GM12878 (cell line): Measurements from ENCODE around the gene CLIP3. TPM values are rescaled to one million over a fixed set of nuclear protein-coding genes. Genes with fewer than 3 reads are reported as not detected.

Experiments used
- ATAC-seq: fragments of 200-7000 bp; cut with Tn5 transposase; 3 replicates; pipeline ENCODE4 v1.9.1; 2020; ENCODE audit warnings: mild to moderate bottlenecking, moderate library complexity
- BruUV-seq: library from RNA; stranded (reverse); fragments of 400-500 nt; replicated peaks from 2 replicates; lab custom pipeline; 2021; lab: Mats Ljungman, UMichigan
- CTCF ChIA-PET: fragments of 300-600 bp; sonication (Branson Sonifier 250); formaldehyde crosslinking; extraction: SDS; loops from one replicate; lab custom pipeline; 2021; ENCODE audit warnings: inconsistent platforms; lab: Yijun Ruan, JAX
- POLR2A ChIA-PET: fragments of 350-600 bp; formaldehyde crosslinking; extraction: SDS; loops from one replicate; lab custom pipeline; 2021; ENCODE audit warnings: inconsistent platforms; lab: Charles Lee
- RAD21 ChIA-PET: fragments of 300-600 bp; sonication (Branson Sonifier 250); formaldehyde crosslinking; loops from one replicate; lab custom pipeline; 2023; ENCODE audit warnings: antibody characterized with exemption; ENCODE audit not compliant: unreplicated experiment; lab: Charles Lee
- SMC1A ChIA-PET: fragments of 300-600 bp; sonication (Branson Sonifier 250); formaldehyde crosslinking; loops from one replicate; lab custom pipeline; 2023; ENCODE audit not compliant: unreplicated experiment, uncharacterized antibody; lab: Charles Lee
- DNase-seq: peaks from one replicate; pipeline ENCODE4 v3.0.0-alpha.2; 2011; ENCODE audit warnings: low read depth, low spot score
- FAIRE-seq: peaks from 3 replicates; lab custom pipeline; 2011; peaks lifted over from hg19 to GRCh38; lab: Jason Lieb, UNC
- H2AFZ ChIP-seq: 2 replicates; pipeline ENCODE4 v1.6.0; 2011; ENCODE audit warnings: low read depth, low read length, control low read depth; ENCODE audit not compliant: control insufficient read depth
- H3K27ac ChIP-seq: 2 replicates; pipeline ENCODE4 v1.5.1; 2011; ENCODE audit warnings: control low read depth; ENCODE audit not compliant: control insufficient read depth, insufficient read depth
- H3K27me3 ChIP-seq, 2 experiments: replicated peaks in 1 of 2; 2 replicates each; pipeline versions ENCODE4 v1.6.0 to v1.6.1; 2011; ENCODE audit warnings: low read length in 1 of 2; ENCODE audit not compliant: control insufficient read depth in 2 of 2, insufficient read depth in 2 of 2
- H3K36me3 ChIP-seq, 2 experiments: 2 replicates each; pipeline ENCODE4 v1.5.1; 2011; ENCODE audit warnings: low read length in 1 of 2; ENCODE audit not compliant: control insufficient read depth in 2 of 2, insufficient read depth in 2 of 2
- H3K4me1 ChIP-seq: 2 replicates; pipeline ENCODE4 v1.6.1; 2011; ENCODE audit warnings: mild to moderate bottlenecking, low read length, moderate library complexity, mixed read lengths; ENCODE audit not compliant: control insufficient read depth, insufficient read depth
- H3K4me2 ChIP-seq: 2 replicates; pipeline ENCODE4 v1.6.0; 2011; ENCODE audit warnings: control low read depth; ENCODE audit not compliant: control insufficient read depth, insufficient read depth
- H3K4me3 ChIP-seq: fragments of 200-600 bp; sonication (generic); 2 replicates; pipeline ENCODE4 v1.5.1; 2016
- H3K79me2 ChIP-seq: 2 replicates; pipeline ENCODE4 v1.6.0; 2011; ENCODE audit warnings: low read length; ENCODE audit not compliant: control insufficient read depth, insufficient read depth
- H3K9ac ChIP-seq: 2 replicates; pipeline ENCODE4 v1.8.0; 2011; ENCODE audit warnings: low read length, control low read depth, mixed read lengths; ENCODE audit not compliant: control insufficient read depth, insufficient read depth
- H3K9me3 ChIP-seq: replicated peaks from 3 replicates; pipeline ENCODE4 v1.5.1; 2011; ENCODE audit warnings: mild to moderate bottlenecking, low read length; ENCODE audit not compliant: control insufficient read depth, insufficient read depth
- H4K20me1 ChIP-seq: 2 replicates; pipeline ENCODE4 v1.6.0; 2011; ENCODE audit not compliant: control insufficient read depth, insufficient read depth
- BCLAF1 ChIP-seq: fragments of 450-650 bp; IDR thresholded peaks from 2 replicates; pipeline ENCODE4 v1.6.1; 2017; ENCODE audit warnings: antibody characterized with exemption, mild to moderate bottlenecking, moderate library complexity
- BMI1 ChIP-seq: fragments of 450-650 bp; IDR thresholded peaks from 2 replicates; pipeline ENCODE4 v1.6.1; 2016; ENCODE audit warnings: mild to moderate bottlenecking, moderate library complexity, borderline replicate concordance
- HSF1 ChIP-seq: fragments of 150-350 bp; IDR thresholded peaks from 2 replicates; pipeline ENCODE4 v1.6.1; 2014; ENCODE audit warnings: mild to moderate bottlenecking, low read depth, low read length
- IRF3 ChIP-seq: fragments of 450-650 bp; IDR thresholded peaks from 2 replicates; pipeline ENCODE4 v1.6.1; 2014; ENCODE audit warnings: mild to moderate bottlenecking
- LARP7 ChIP-seq: fragments of 450-650 bp; IDR thresholded peaks from 2 replicates; pipeline ENCODE4 v1.6.1; 2017; ENCODE audit warnings: mild to moderate bottlenecking
- WGBS: methylation state at CpG from one replicate; pipeline ENCODE4 v1.1.6; 2016; ENCODE audit warnings: low lambda C conversion rate; ENCODE audit not compliant: insufficient replicate concordance, insufficient coverage; ENCODE audit errors: missing lambda C conversion rate; 5-methylcytosine and 5-hydroxymethylcytosine counted together
- in situ Hi-C: fragments of 300-500 bp; cut with MboI; formaldehyde crosslinking; loops from 9 replicates; pipeline ENCODE4 v1.14.3; 2018; ENCODE audit warnings: mixed read lengths
- intact Hi-C: fragments of 100-400 bp; cut with micrococcal nuclease; formaldehyde crosslinking; loops from one replicate; pipeline ENCODE4 v1.14.2; 2022; ENCODE audit not compliant: unreplicated experiment
- polyA plus RNA-seq, 11 experiments: library from polyadenylated mRNA; depleted of rRNA in 4 of 11; unstranded in 6 of 11; stranded (reverse) in 5 of 11; fragments of >200 nt; fragmentation: Nextera tagmentation in 4 of 11; fragmentation: Illumina TruSeq in 1 of 11; extraction: Ambion mirVana in 4 of 11; extraction: Trizol in 1 of 11; gene quantifications; 1 replicate in 1 of 11; 2 replicates in 10 of 11; pipeline versions ENCODE4 v1.2.1 to v1.2.3, GENCODE V29; 2011 to 2016; ENCODE audit warnings: inconsistent platforms in 2 of 11, missing spikeins in 2 of 11, low read depth in 1 of 11
- total RNA-seq, 4 experiments: library from RNA; depleted of rRNA in 3 of 4; stranded (reverse); fragments of >200 nt in 3 of 4; fragmentation: Illumina TruSeq in 1 of 4; extraction: Trizol in 1 of 4; gene quantifications; 2 replicates each; pipeline versions ENCODE4 v1.2.1 to v1.2.3, GENCODE V29; 2013 to 2021

The CLIP3 gene
- total and polyA plus RNA-seq, 10 of the 15 experiments (the other 5 are each of a cell fraction or from before 2014, with no cell fraction given) = 0.09 to 2.7 (median 0.45) TPM; not detected in 1

GRCh38 chr19:36059180-36059910 is 26.7 kb upstream of the CLIP3 start (continued):
- TF ChIP-seq BCLAF1 (no peak), BMI1 (no peak)

GRCh38 chr19:36058481-36059179 is 26.0 kb upstream of the CLIP3 start:
- Histone ChIP-seq H2AFZ (no peak overlapping the region), H3K4me1 (peaks cover 3% of the 10 kb centered on the region; the same call in 1 of the 2 replicates), H3K4me2 (no peak overlapping the region), H3K27me3 (no peaks in the 10 kb centered on the region), H4K20me1 (no peaks in the 10 kb centered on the region), H3K9ac (no peak overlapping the region), H3K4me3 (no peak overlapping the region), H3K79me2 (peaks cover 20% of the 10 kb centered on the region), H3K27ac (no peak overlapping the region), H3K9me3 (no peaks in the 10 kb centered on the region), H3K36me3 (peaks cover 3 to 13% of the 10 kb centered on the region in 2 experiments; a peak in 3 of 4 replicates)
- ChIA-PET CTCF (interaction anchor here (0.8 to 0.9 kb wide), 3 partner anchors 57 to 111 kb away, joined by 3 to 7 read pairs (median 4); no protein-coding TSS in a partner anchor), POLR2A (no interaction called here), RAD21 (no interaction called here), SMC1A (no interaction called here)
- DNase-seq (no peak), FAIRE-seq (no peak), ATAC-seq (no peak)
- intact Hi-C loops = no loop called here
- BruUV-seq = no TSS peak
- WGBS = 94% methylated on average over 12 of the region's 12 CpGs
- in situ Hi-C loops = no loop called here
- TF ChIP-seq LARP7 (no peak), IRF3 (no peak), HSF1 (no peak)
